GM03348 (cell line): ENCODE results near the gene PLXNC1.

Source experiments
- DNase-seq: peaks from one replicate; pipeline ENCODE4 v3.0.0; 2012; ENCODE audit warnings: low spot score

PLXNC1 gene

GRCh38 chr12:94157981-94158411 is 9.6 kb downstream of the PLXNC1 start:
- no peak for DNase-seq

- no peak for DNase-seq
Observed at GRCh38 chr12:94158666-94159065, 10.3 kb downstream of the PLXNC1 start.

- no peak for DNase-seq
Observed at GRCh38 chr12:94162108-94162507, 13.7 kb downstream of the PLXNC1 start.

GRCh38 chr12:94163850-94164249 is 15.5 kb downstream of the PLXNC1 start:
- DNase-seq: no peak

- DNase-seq: no peak
Observed at GRCh38 chr12:94165138-94165537, 16.8 kb downstream of the PLXNC1 start.

- DNase-seq: no peak
Observed at GRCh38 chr12:94165670-94166364, 17.4 kb downstream of the PLXNC1 start.

GRCh38 chr12:94167071-94167755 is 18.8 kb downstream of the PLXNC1 start:
- DNase-seq: no peak

GRCh38 chr12:94167756-94168416 is 19.5 kb downstream of the PLXNC1 start:
- DNase-seq: no peak

GRCh38 chr12:94169495-94169894 is 21.1 kb downstream of the PLXNC1 start:
- DNase-seq: no peak

GRCh38 chr12:94169966-94170689 is 21.8 kb downstream of the PLXNC1 start:
- DNase-seq: no peak

GRCh38 chr12:94170690-94171594 is 22.6 kb downstream of the PLXNC1 start:
- DNase-seq: no peak

GRCh38 chr12:94171595-94171930 is 23.2 kb downstream of the PLXNC1 start:
- no peak for DNase-seq

GRCh38 chr12:94172031-94172430 is 23.7 kb downstream of the PLXNC1 start:
- DNase-seq: no peak

GRCh38 chr12:94172973-94173372 is 24.6 kb downstream of the PLXNC1 start:
- peak; percentile 40 for DNase-seq

GRCh38 chr12:94173660-94174265 is 25.4 kb downstream of the PLXNC1 start:
- no peak for DNase-seq

GRCh38 chr12:94174576-94174975 is 26.2 kb downstream of the PLXNC1 start:
- DNase-seq: no peak

- DNase-seq: no peak
Observed at GRCh38 chr12:94175763-94176668, 27.6 kb downstream of the PLXNC1 start.

- no peak for DNase-seq
Observed at GRCh38 chr12:94178054-94178453, 29.7 kb downstream of the PLXNC1 start.

- DNase-seq: no peak
Observed at GRCh38 chr12:94178882-94179281, 30.5 kb downstream of the PLXNC1 start.

GRCh38 chr12:94179723-94180122 is 31.3 kb downstream of the PLXNC1 start:
- no peak for DNase-seq
